GM19099 (cell line): ENCODE data around the gene GFI1B.

Source experiments
- POLR2A ChIP-seq: IDR thresholded peaks from 3 replicates; pipeline ENCODE4 v1.6.1; 2011; ENCODE audit warnings: low read depth; ENCODE audit not compliant: insufficient read length; ENCODE audit errors: extremely low read depth

The GFI1B gene

GRCh38 chr9:132955123-132955522 lies 23.4 kb upstream of the GFI1B start:
- TF ChIP-seq POLR2A: no peak

GRCh38 chr9:132955768-132956167 lies 22.7 kb upstream of the GFI1B start:
- no peak for TF ChIP-seq POLR2A

GRCh38 chr9:132957805-132958204 lies 20.7 kb upstream of the GFI1B start:
- TF ChIP-seq POLR2A: no peak

- TF ChIP-seq POLR2A: no peak
These were observed 17.5 kb upstream of the GFI1B start for GRCh38 chr9:132961002-132961401.

GRCh38 chr9:132965478-132965877 lies 13.0 kb upstream of the GFI1B start:
- TF ChIP-seq POLR2A: no peak

GRCh38 chr9:132969783-132970182 lies 8.7 kb upstream of the GFI1B start:
- TF ChIP-seq POLR2A: no peak

- TF ChIP-seq POLR2A: no peak
These were observed 8.0 kb upstream of the GFI1B start for GRCh38 chr9:132970324-132971062.

GRCh38 chr9:132973166-132973565 lies 5.3 kb upstream of the GFI1B start:
- no peak for TF ChIP-seq POLR2A

- no peak for TF ChIP-seq POLR2A
These were observed 4.8 kb upstream of the GFI1B start for GRCh38 chr9:132973713-132974112.

GRCh38 chr9:132975961-132976360 lies 2.5 kb upstream of the GFI1B start:
- TF ChIP-seq POLR2A: no peak

- no peak for TF ChIP-seq POLR2A
These were observed 1.9 kb upstream of the GFI1B start for GRCh38 chr9:132976571-132976970.

- TF ChIP-seq POLR2A: no peak
These were observed 413 bp upstream of the GFI1B start for GRCh38 chr9:132978112-132978450.

GRCh38 chr9:132980157-132980556 lies 1.7 kb downstream of the GFI1B start:
- TF ChIP-seq POLR2A: no peak

- TF ChIP-seq POLR2A: peak; percentile 66
These were observed 4.0 kb downstream of the GFI1B start for GRCh38 chr9:132982458-132982857.

- no peak for TF ChIP-seq POLR2A
These were observed 5.2 kb downstream of the GFI1B start for GRCh38 chr9:132983491-132984201.
